ENCODE data around the gene BCL2L13. TPM values are rescaled to one million over a fixed set of nuclear protein-coding genes. Genes with fewer than 3 reads are reported as not detected.
A peak's percentile ranks its signal among the peaks of the same experiment; 100 is the strongest.

Gene BCL2L13
- polyA plus RNA-seq, 3 donors = 20.2 to 67.8 (median 53.0) TPM

DNA sequence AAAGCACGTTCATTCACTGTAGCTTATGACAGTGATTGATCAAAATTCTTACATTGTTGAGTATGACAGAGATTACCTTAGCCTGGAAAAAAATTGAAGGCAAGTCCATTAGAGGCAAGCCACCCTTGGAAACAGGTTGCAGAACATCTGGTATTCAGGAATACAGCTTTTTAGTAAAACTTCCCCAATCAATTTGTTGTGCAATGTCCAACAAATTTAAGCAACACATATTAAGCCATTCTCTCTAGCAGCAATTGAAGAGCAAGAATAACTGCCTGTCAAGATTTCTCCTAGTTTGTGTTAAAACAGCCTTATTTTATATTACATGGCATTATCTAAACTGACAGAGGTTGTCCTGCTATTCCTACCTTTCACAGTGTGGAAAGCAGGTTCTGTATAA, 37.0 kb downstream of the BCL2L13 start:
- H3K79me2 ChIP-seq (ENCODE audit: insufficient read depth, low read length) = peaks cover 99% of the 10 kb centered on the region
- peaks cover 62 to 63% of the 10 kb centered on the region in 2 donors for H3K4me1 ChIP-seq (ENCODE audit: control insufficient read depth in 1 of 2, insufficient read depth in 2 of 2, low read length in 2 of 2)
- intact Hi-C loops (cut with micrococcal nuclease) = no loop called here
- TF ChIP-seq, protein P1, sequence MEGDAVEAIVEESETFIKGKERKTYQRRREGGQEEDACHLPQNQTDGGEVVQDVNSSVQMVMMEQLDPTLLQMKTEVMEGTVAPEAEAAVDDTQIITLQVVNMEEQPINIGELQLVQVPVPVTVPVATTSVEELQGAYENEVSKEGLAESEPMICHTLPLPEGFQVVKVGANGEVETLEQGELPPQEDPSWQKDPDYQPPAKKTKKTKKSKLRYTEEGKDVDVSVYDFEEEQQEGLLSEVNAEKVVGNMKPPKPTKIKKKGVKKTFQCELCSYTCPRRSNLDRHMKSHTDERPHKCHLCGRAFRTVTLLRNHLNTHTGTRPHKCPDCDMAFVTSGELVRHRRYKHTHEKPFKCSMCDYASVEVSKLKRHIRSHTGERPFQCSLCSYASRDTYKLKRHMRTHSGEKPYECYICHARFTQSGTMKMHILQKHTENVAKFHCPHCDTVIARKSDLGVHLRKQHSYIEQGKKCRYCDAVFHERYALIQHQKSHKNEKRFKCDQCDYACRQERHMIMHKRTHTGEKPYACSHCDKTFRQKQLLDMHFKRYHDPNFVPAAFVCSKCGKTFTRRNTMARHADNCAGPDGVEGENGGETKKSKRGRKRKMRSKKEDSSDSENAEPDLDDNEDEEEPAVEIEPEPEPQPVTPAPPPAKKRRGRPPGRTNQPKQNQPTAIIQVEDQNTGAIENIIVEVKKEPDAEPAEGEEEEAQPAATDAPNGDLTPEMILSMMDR (IDR thresholded peaks at IDR 0.05) = no peak
- peaks cover 0 to 1% (median 0%) of the 10 kb centered on the region in 3 donors for H3K27me3 Mint-ChIP-seq (ENCODE audit: low read depth in 3 of 3)
- H3K4me2 ChIP-seq (replicated peaks; ENCODE audit: extremely low read depth, low read length, poor library complexity, severe bottlenecking) = peak overlapping the region; percentile 7
- no peaks in the 10 kb centered on the region for H4K20me1 ChIP-seq (ENCODE audit: insufficient read depth, low read length)
- no peaks in the 10 kb centered on the region for H3K27me3 ChIP-seq (ENCODE audit: control insufficient read depth in 2 of 2, insufficient read depth in 2 of 2, low read length in 2 of 2)
- DNase-seq = peak; percentile 41 to 82 (median 61)
- no peak overlapping the region for H3K9ac ChIP-seq (ENCODE audit: insufficient read depth, low read length, poor library complexity, severe bottlenecking)
- H3K9me3 ChIP-seq (replicated peaks in 1 of 2; ENCODE audit: control insufficient read depth in 1 of 2, insufficient read depth in 1 of 2, low read length in 2 of 2) = no peaks in the 10 kb centered on the region
- H3K4me3 ChIP-seq (replicated peaks in 1 of 3; ENCODE audit: low read depth in 2 of 3, low read length in 3 of 3) = no peak overlapping the region
- H3K36me3 ChIP-seq (replicated peaks in 1 of 2; ENCODE audit: control insufficient read depth in 1 of 2, insufficient read depth in 2 of 2, low read length in 2 of 2) = peaks cover 0 to 3% of the 10 kb centered on the region in 2 donors
- H3K27ac ChIP-seq (ENCODE audit: low read depth in 1 of 2, low read length in 2 of 2) = peak overlapping the region in 1 of 2 donors; percentile 38
- peaks cover 14 to 34% of the 10 kb centered on the region in 2 donors for H3K36me3 Mint-ChIP-seq
- H3K4me1 Mint-ChIP-seq = peaks cover 68% of the 10 kb centered on the region
- peak overlapping the region; percentile 74 to 93 (median 89) for H3K27ac Mint-ChIP-seq
- WGBS (ENCODE audit: insufficient coverage) = no CpG with 5 or more reads among the region's 1 CpG
- no peak overlapping the region for H3K4me3 Mint-ChIP-seq
- no peak overlapping the region for H2AFZ ChIP-seq (ENCODE audit: insufficient read depth, low read depth, low read length, poor library complexity, severe bottlenecking)
- H3K9me3 Mint-ChIP-seq = no peaks in the 10 kb centered on the region

DNA sequence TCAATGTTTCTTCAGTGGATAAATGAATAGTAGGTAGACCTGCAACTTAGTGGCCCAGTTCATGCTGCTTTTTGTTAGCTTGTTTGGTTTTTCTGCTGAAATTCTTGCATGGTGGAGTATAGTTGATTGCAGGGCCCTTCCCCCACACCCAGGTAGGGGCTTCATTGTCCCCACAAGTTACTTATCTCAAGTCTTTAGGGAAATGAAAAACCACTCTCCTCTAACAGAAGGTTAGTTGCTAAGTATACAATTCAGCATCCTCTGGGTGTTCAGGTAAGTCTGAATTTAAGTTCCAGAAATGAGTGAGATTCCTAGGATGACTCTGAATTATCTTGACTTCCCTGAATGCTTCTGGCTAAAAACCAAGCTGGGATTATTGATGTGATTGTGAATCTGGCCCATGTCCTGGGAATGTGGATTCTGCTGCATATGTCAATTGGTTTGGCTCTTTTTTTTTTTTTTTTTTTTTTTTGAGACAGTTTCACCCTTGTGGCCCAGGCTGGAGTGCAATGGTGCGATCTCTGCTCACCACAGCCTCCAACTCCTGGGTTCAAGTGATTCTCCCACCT, 40.3 kb downstream of the BCL2L13 start:
- Mint-ChIP-seq H3K27ac (peak overlapping the region in 6 of 7 donors; percentile 41 to 68 (median 52)), H3K36me3 (peaks cover 5 to 30% of the 10 kb centered on the region in 2 donors), H3K27me3 (ENCODE audit: low read depth in 3 of 3) (peaks cover 0 to 1% (median 0%) of the 10 kb centered on the region in 3 donors), H3K9me3 (peaks cover 0 to 3% (median 0%) of the 10 kb centered on the region in 7 donors), H3K4me1 (peaks cover 48% of the 10 kb centered on the region), H3K4me3 (no peak overlapping the region)
- intact Hi-C loops (cut with micrococcal nuclease) = no loop called here
- Histone ChIP-seq H3K4me1 (ENCODE audit: control insufficient read depth in 1 of 2, insufficient read depth in 2 of 2, low read length in 2 of 2) (peaks cover 40 to 42% of the 10 kb centered on the region in 2 donors), H3K4me2 (replicated peaks; ENCODE audit: extremely low read depth, low read length, poor library complexity, severe bottlenecking) (no peak overlapping the region), H4K20me1 (ENCODE audit: insufficient read depth, low read length) (no peaks in the 10 kb centered on the region), H3K79me2 (ENCODE audit: insufficient read depth, low read length) (peaks cover 97% of the 10 kb centered on the region), H2AFZ (ENCODE audit: insufficient read depth, low read depth, low read length, poor library complexity, severe bottlenecking) (no peak overlapping the region), H3K27ac (ENCODE audit: low read depth in 1 of 2, low read length in 2 of 2) (peak overlapping the region in 1 of 2 donors; percentile 9), H3K4me3 (replicated peaks in 1 of 3; ENCODE audit: low read depth in 2 of 3, low read length in 3 of 3) (no peak overlapping the region), H3K36me3 (replicated peaks in 1 of 2; ENCODE audit: control insufficient read depth in 1 of 2, insufficient read depth in 2 of 2, low read length in 2 of 2) (no peaks in the 10 kb centered on the region), H3K27me3 (ENCODE audit: control insufficient read depth in 2 of 2, insufficient read depth in 2 of 2, low read length in 2 of 2) (no peaks in the 10 kb centered on the region), H3K9me3 (replicated peaks in 1 of 2; ENCODE audit: control insufficient read depth in 1 of 2, insufficient read depth in 1 of 2, low read length in 2 of 2) (no peaks in the 10 kb centered on the region), H3K9ac (ENCODE audit: insufficient read depth, low read length, poor library complexity, severe bottlenecking) (no peak overlapping the region)
- WGBS (ENCODE audit: insufficient coverage) = no CpG with 5 or more reads among the region's 1 CpG
- TF ChIP-seq, protein P1 (IDR thresholded peaks at IDR 0.05) = no peak
- no peak for DNase-seq

Data from CD14-positive monocyte (primary cell).